ENCODE measurements around the gene METTL23. TPM values are rescaled to one million over a fixed set of nuclear protein-coding genes. Genes with fewer than 3 reads are reported as not detected.

The METTL23 gene
- total RNA-seq, 3 donors from 2014 or later, result 22.5 to 30.4 (median 28.7) TPM

DNA sequence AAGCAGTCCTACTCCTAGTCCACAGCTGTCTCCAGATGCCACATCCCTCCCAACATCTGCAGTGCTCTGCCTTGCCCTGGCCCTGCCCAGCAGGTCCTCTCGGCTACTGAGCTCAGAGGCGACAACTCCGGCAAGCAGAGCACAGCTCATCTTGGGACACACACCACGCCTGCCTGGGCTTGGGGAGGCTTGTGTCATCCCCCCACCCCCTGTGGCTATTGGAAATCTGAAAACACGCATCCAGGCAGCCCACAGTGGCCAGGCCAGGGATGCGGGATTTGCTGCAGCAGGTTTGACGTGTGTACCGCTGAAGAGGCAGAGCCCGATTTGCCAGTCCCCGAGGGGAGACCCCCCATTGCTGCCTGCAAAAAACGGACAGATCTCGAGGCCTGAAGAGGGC is 41.3 kb upstream of the METTL23 start:
- H3K4me3 ChIP-seq, result no peak overlapping the region
- no peak for DNase-seq
- intact Hi-C loops (cut with DNase I, micrococcal nuclease), result no loop called here
- H3K9me3 ChIP-seq, result no peaks in the 10 kb centered on the region
- no peak for ATAC-seq
- peaks cover 8% of the 10 kb centered on the region for H3K4me1 ChIP-seq (ENCODE audit: low read depth)
- no peaks in the 10 kb centered on the region for H3K36me3 ChIP-seq (ENCODE audit: low read depth)
- TF ChIP-seq, protein P1, sequence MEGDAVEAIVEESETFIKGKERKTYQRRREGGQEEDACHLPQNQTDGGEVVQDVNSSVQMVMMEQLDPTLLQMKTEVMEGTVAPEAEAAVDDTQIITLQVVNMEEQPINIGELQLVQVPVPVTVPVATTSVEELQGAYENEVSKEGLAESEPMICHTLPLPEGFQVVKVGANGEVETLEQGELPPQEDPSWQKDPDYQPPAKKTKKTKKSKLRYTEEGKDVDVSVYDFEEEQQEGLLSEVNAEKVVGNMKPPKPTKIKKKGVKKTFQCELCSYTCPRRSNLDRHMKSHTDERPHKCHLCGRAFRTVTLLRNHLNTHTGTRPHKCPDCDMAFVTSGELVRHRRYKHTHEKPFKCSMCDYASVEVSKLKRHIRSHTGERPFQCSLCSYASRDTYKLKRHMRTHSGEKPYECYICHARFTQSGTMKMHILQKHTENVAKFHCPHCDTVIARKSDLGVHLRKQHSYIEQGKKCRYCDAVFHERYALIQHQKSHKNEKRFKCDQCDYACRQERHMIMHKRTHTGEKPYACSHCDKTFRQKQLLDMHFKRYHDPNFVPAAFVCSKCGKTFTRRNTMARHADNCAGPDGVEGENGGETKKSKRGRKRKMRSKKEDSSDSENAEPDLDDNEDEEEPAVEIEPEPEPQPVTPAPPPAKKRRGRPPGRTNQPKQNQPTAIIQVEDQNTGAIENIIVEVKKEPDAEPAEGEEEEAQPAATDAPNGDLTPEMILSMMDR (IDR thresholded peaks at IDR 0.05), result no peak

DNA sequence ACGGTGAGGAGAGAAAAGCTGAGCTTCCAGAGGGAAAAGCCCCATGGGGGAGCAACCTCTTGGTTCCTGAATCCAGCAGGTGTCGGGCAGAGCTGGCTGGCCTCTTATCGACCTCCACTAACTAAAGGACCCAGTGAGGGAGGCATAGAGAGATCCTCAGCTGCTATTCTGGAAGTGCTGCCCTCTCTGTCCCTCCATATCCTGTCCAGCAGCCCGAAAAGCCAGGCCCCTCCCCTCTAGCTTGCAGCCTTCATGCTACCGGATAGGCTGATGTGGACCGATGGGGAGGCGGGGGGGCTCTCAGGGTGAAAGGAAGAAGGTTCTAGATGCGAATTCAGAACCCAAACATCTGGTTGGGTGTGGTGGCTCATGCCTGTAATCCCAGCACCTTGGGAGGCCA is 40.8 kb upstream of the METTL23 start:
- peaks cover 8% of the 10 kb centered on the region for H3K4me1 ChIP-seq (ENCODE audit: low read depth)

DNA sequence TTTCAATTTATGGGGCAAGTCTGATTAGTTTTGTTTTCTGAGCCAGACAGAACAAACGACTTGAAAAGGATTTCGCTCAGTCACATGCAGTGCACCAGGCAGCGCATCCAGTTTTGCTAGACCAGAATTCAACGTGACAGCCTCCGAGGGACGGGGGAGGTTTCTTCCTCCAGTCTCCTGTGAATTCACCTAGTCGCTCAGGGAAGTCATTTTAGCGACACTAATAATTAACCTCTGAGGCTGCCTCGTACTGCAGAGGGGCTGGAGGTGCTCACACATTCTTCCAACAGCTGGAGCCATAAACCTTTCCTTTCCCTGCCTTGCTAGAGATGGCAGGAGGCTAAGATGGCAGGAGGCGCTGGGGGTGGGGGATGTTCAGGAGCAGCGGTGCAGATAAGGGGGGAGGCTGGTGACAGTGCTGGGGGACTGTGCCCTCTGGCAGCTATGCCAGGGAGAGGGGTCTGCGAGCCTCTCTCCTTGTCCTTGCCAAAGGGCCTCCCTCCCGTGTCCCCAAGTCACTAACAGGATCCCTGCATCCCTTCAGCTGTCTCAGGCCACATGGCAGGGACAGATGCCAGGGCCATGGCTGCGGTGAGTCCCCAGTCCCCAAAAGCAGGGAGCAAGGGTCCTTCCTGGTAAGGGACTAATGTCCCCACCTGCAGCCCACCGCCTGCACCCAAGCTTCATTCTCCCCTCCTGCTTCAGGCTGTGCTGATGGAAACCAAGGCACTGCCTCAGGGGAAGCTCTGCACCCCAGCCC is 39.9 kb upstream of the METTL23 start:
- H3K4me1 ChIP-seq (ENCODE audit: low read depth), result peaks cover 3% of the 10 kb centered on the region
- no peaks in the 10 kb centered on the region for H3K36me3 ChIP-seq (ENCODE audit: low read depth)
- TF ChIP-seq, protein P1 (IDR thresholded peaks at IDR 0.05), result no peak
- ATAC-seq (no peak), DNase-seq (peak in 1 of 3 donors; percentile 40)
- H3K4me3 ChIP-seq, result no peak overlapping the region
- no peaks in the 10 kb centered on the region for H3K9me3 ChIP-seq
- intact Hi-C loops (cut with DNase I, micrococcal nuclease), result no loop called here

More for the DNA sequence above, 40.8 kb upstream of the METTL23 start:
- Histone ChIP-seq H3K36me3 (ENCODE audit: low read depth) (no peaks in the 10 kb centered on the region), H3K4me3 (no peak overlapping the region), H3K9me3 (no peaks in the 10 kb centered on the region)
- peak in 1 of 3 donors; percentile 25 for DNase-seq
- intact Hi-C loops (cut with DNase I, micrococcal nuclease), result no loop called here
- TF ChIP-seq, protein P1 (IDR thresholded peaks at IDR 0.05), result no peak
- no peak for ATAC-seq

DNA sequence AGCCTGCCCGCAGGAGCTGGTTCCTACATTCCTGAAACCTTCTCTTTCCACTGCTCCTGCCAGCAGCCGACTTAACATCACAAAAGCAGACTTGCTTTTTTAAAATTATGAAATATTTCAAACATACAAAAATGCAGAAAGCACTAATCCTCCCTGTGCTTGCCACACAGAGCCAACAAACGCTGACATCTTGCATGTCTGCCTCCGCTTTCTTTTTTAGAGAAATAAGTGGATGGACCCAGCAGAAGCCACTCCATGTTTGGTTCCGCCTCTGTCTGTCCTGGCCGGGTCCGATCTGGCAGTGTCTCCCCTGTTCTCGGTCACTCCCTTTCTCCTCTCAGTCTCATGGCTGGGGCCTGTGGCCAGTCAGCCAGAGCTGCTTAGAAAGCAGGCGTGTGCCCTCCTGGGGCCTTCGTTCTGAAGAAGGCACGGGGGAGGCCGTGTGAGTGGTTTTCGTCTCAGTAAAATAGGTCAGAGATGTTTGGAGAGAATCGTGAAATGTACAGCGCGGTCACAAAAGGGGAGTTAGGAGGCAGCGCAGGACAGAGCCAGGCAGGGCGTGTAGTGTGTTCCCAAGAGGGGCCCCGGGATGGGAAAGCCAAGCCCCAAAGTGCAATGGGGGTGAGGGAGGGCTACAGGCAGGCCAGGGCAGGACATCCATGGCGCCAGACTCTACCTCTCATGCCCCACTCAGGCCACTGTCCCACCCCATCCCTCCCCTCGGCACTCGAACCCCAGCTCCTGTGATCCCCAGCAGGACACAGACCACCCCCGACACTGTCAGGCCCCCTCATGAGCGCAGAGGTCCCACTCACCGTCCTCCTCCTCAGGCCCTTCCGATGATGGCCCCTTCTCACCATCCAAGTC is 39.1 kb upstream of the METTL23 start:
- intact Hi-C loops (cut with DNase I, micrococcal nuclease), result no loop called here
- Histone ChIP-seq H3K4me1 (ENCODE audit: low read depth) (no peaks in the 10 kb centered on the region), H3K4me3 (no peak overlapping the region), H3K36me3 (ENCODE audit: low read depth) (no peaks in the 10 kb centered on the region), H3K9me3 (no peaks in the 10 kb centered on the region)
- ATAC-seq (peak; percentile 15), DNase-seq (peak in 1 of 3 donors; percentile 60)
- TF ChIP-seq, protein P1 (IDR thresholded peaks at IDR 0.05), result no peak

DNA sequence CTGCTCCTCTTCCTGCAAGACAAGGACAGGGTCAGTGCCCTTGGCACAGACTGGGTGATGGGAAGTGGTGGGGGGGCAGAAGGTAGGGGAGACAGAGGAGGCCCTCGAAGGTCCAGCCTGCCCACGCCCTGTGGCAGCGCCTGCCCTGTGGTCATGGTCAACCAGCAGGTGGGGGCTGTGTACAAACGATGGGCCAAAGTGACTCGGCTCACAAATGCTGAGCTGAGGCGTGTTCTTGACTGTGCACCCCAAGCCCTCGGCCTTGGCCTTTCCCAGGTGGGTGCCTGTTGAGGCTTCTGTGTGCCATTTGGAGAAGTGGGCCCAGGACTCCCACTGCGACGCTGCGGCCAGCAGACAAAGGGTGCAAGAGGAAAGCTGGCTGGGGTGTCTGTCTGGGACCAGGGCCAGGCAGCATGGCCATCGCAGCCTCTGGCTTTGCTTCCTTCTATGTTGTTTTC is 38.4 kb upstream of the METTL23 start:
- Histone ChIP-seq H3K36me3 (ENCODE audit: low read depth) (no peaks in the 10 kb centered on the region), H3K4me1 (ENCODE audit: low read depth) (no peaks in the 10 kb centered on the region), H3K9me3 (no peaks in the 10 kb centered on the region), H3K4me3 (no peak overlapping the region)
- TF ChIP-seq, protein P1 (IDR thresholded peaks at IDR 0.05), result no peak
- DNase-seq (peak in 1 of 3 donors; percentile 50), ATAC-seq (peak; percentile 45)
- intact Hi-C loops (cut with DNase I, micrococcal nuclease), result no loop called here
